ENCODE results near the gene ZDHHC5. TPM values are rescaled to one million over a fixed set of nuclear protein-coding genes. Genes with fewer than 3 reads are reported as not detected.
A peak's percentile ranks its signal among the peaks of the same experiment; 100 is the strongest.

The ZDHHC5 gene
- total RNA-seq, 2 donors from 2014 or later, result 80.2 to 82.1 TPM

- DNase-seq, result no peak
- Histone ChIP-seq H3K36me3 (no peaks in the 10 kb centered on the region), H3K27ac (no peak overlapping the region), H3K9ac (ENCODE audit: low read depth in 2 of 2, low read length in 2 of 2) (no peak overlapping the region), H3K4me3 (no peak overlapping the region), H3K9me3 (no peaks in the 10 kb centered on the region), H3K4me1 (no peaks in the 10 kb centered on the region), H3K27me3 (no peaks in the 10 kb centered on the region)
- intact Hi-C loops (cut with DNase I), result loop anchor here (2.0 to 10.0 kb wide), 3 partner anchors 71 to 292 kb away; partner anchors contain the start of genes SMTNL1 and TIMM10
- no peak for TF ChIP-seq CTCF (IDR thresholded peaks at IDR 0.05)
These were observed 28.4 kb upstream of the ZDHHC5 start for GRCh38 chr11:57639321-57640067.

GRCh38 chr11:57640068-57640800 lies 27.7 kb upstream of the ZDHHC5 start:
- H3K4me1 ChIP-seq, result no peaks in the 10 kb centered on the region
- intact Hi-C loops (cut with DNase I), result loop anchor here (2.0 to 10.0 kb wide), 3 partner anchors 71 to 293 kb away; partner anchors contain the start of genes SMTNL1 and TIMM10
- H3K9ac ChIP-seq (ENCODE audit: low read depth in 2 of 2, low read length in 2 of 2), result no peak overlapping the region
- H3K36me3 ChIP-seq, result no peaks in the 10 kb centered on the region
- no peak overlapping the region for H3K4me3 ChIP-seq
- TF ChIP-seq CTCF (IDR thresholded peaks at IDR 0.05), result no peak
- no peaks in the 10 kb centered on the region for H3K27me3 ChIP-seq
- no peaks in the 10 kb centered on the region for H3K9me3 ChIP-seq
- no peak for DNase-seq
- H3K27ac ChIP-seq, result no peak overlapping the region

GRCh38 chr11:57641011-57641807 lies 26.7 kb upstream of the ZDHHC5 start:
- no peak overlapping the region for H3K27ac ChIP-seq
- H3K27me3 ChIP-seq, result peaks cover 3% of the 10 kb centered on the region
- TF ChIP-seq CTCF (IDR thresholded peaks at IDR 0.05), result peak; percentile 13
- no peak for DNase-seq
- no peaks in the 10 kb centered on the region for H3K9me3 ChIP-seq
- no peak overlapping the region for H3K9ac ChIP-seq (ENCODE audit: low read depth in 2 of 2, low read length in 2 of 2)
- no peak overlapping the region for H3K4me3 ChIP-seq
- H3K36me3 ChIP-seq, result no peaks in the 10 kb centered on the region
- no peaks in the 10 kb centered on the region for H3K4me1 ChIP-seq
- intact Hi-C loops (cut with DNase I), result loop anchor here (2.0 to 10.0 kb wide), 3 partner anchors 72 to 294 kb away; partner anchors contain the start of genes SMTNL1 and TIMM10

GRCh38 chr11:57643802-57644201 lies 24.1 kb upstream of the ZDHHC5 start:
- Histone ChIP-seq H3K9ac (ENCODE audit: low read depth in 2 of 2, low read length in 2 of 2) (no peak overlapping the region), H3K27me3 (peaks cover 29% of the 10 kb centered on the region), H3K27ac (no peak overlapping the region), H3K9me3 (no peaks in the 10 kb centered on the region), H3K36me3 (no peaks in the 10 kb centered on the region), H3K4me1 (no peaks in the 10 kb centered on the region), H3K4me3 (no peak overlapping the region)
- no peak for DNase-seq
- intact Hi-C loops (cut with DNase I), result loop anchor here (5.0 to 10.0 kb wide), 2 partner anchors 109 to 297 kb away; partner anchors contain the start of genes SMTNL1 and TIMM10
- TF ChIP-seq CTCF (IDR thresholded peaks at IDR 0.05), result no peak

Data from colonic mucosa (tissue), 4 donors.